CD8-positive, alpha-beta memory T cell (primary cell): ENCODE measurements around the gene FGF7. TPM values are rescaled to one million over a fixed set of nuclear protein-coding genes. Genes with fewer than 3 reads are reported as not detected.
"Not testable (repeated sequence)": the region's sequence is repeated elsewhere in the genome, so short reads cannot be mapped to it uniquely, and the experiment has no call there.

ENCODE experiments used
- CTCF ChIA-PET: fragments of 350-600 bp; sonication (Branson Sonifier 250); formaldehyde crosslinking; loops from one replicate; lab custom pipeline; 2021; ENCODE audit warnings: antibody characterized with exemption; lab: Charles Lee
- POLR2A ChIA-PET: fragments of 350-600 bp; sonication (Branson Sonifier 250); formaldehyde crosslinking; loops from one replicate; lab custom pipeline; 2021; ENCODE audit warnings: antibody characterized with exemption; lab: Charles Lee
- DNase-seq, 5 donors: peaks; one replicate each; pipeline versions ENCODE4 v3.0.0 to v3.0.0-alpha.2; 2020 to 2022; ENCODE audit warnings: mixed read lengths in 1 of 5
- H3K27ac ChIP-seq: one replicate; pipeline ENCODE4 v1.7.0; 2013; ENCODE audit warnings: low read depth, mild to moderate bottlenecking, low read length, moderate library complexity
- H3K27me3 ChIP-seq: 2 replicates; pipeline ENCODE4 v1.7.0; 2013; ENCODE audit warnings: low read length, mild to moderate bottlenecking; ENCODE audit not compliant: insufficient read depth, poor library complexity, severe bottlenecking
- H3K36me3 ChIP-seq: 2 replicates; pipeline ENCODE4 v1.7.0; 2013; ENCODE audit warnings: mild to moderate bottlenecking, low read length, moderate library complexity; ENCODE audit not compliant: insufficient read depth
- H3K4me1 ChIP-seq: 2 replicates; pipeline ENCODE4 v1.7.0; 2013; ENCODE audit warnings: mild to moderate bottlenecking, low read length, moderate library complexity; ENCODE audit not compliant: insufficient read depth
- H3K4me3 ChIP-seq: 2 replicates; pipeline ENCODE4 v1.7.0; 2013; ENCODE audit warnings: mild to moderate bottlenecking, low read length
- H3K9me3 ChIP-seq: 2 replicates; pipeline ENCODE4 v1.7.0; 2013; ENCODE audit warnings: mild to moderate bottlenecking, low read length
- H3K27ac Mint-ChIP-seq, 8 donors: one replicate each; pipeline ENCODE4 v1.8.0; 2020 to 2021; ENCODE audit warnings: mixed read lengths in 8 of 8, mild to moderate bottlenecking in 6 of 8, inconsistent platforms in 3 of 8, moderate library complexity in 3 of 8
- H3K27me3 Mint-ChIP-seq, 2 donors: one replicate each; pipeline ENCODE4 v1.8.0; 2020 to 2021; ENCODE audit warnings: mixed read lengths in 2 of 2, mild to moderate bottlenecking in 1 of 2, moderate library complexity in 1 of 2
- H3K36me3 Mint-ChIP-seq, 3 donors: one replicate each; pipeline ENCODE4 v1.8.0; 2020 to 2021; ENCODE audit warnings: mixed read lengths in 3 of 3, inconsistent platforms in 1 of 3, mild to moderate bottlenecking in 1 of 3
- H3K4me1 Mint-ChIP-seq, 3 donors: one replicate each; pipeline ENCODE4 v1.8.0; 2020 to 2021; ENCODE audit warnings: mixed read lengths in 3 of 3, inconsistent platforms in 1 of 3, mild to moderate bottlenecking in 1 of 3
- H3K4me3 Mint-ChIP-seq, 7 donors: one replicate each; pipeline ENCODE4 v1.8.0; 2020 to 2021; ENCODE audit warnings: mixed read lengths in 7 of 7, mild to moderate bottlenecking in 6 of 7, moderate library complexity in 4 of 7, inconsistent platforms in 2 of 7
- H3K9me3 Mint-ChIP-seq, 5 donors: one replicate each; pipeline ENCODE4 v1.8.0; 2020 to 2022; ENCODE audit warnings: mixed read lengths in 5 of 5, mild to moderate bottlenecking in 3 of 5, moderate library complexity in 2 of 5, inconsistent platforms in 1 of 5
- polyA plus RNA-seq: library from polyadenylated mRNA; unstranded; fragments of 300-500 nt; fragmentation: Illumina TruSeq; gene quantifications from one replicate; pipeline ENCODE4 v1.2.3, GENCODE V29; 2021
- total RNA-seq, 2 experiments: library from RNA; stranded (reverse); gene quantifications; one replicate each; pipeline ENCODE4 v1.2.3, GENCODE V29; 2021

FGF7 gene
- total and polyA plus RNA-seq, 3 experiments from 2014 or later, result not detected

DNA sequence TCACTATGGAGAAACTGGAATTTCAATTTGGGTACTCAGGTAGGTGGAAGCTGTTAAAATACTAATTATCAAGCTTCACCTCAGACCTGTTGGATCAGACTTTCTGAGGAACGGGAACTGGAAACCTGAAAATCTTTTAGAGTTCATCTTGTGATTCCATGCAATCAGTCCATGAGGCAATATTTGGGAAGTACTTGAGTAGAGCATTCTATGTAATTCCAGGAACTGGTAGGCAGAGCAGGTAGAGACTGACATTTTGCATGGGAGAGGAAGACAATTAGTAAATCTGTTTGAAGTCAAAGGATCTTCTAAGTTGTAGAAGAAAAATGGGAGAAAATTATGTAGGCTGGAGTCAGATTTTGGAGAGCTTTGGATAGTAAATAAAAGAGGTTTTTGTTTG lies 43.1 kb downstream of the FGF7 start:
- Mint-ChIP-seq H3K4me1 (peaks cover 2 to 15% (median 11%) of the 10 kb centered on the region in 3 donors), H3K36me3 (no peaks in the 10 kb centered on the region), H3K9me3 (no peaks in the 10 kb centered on the region), H3K27ac (no peak overlapping the region), H3K27me3 (no peaks in the 10 kb centered on the region), H3K4me3 (no peak overlapping the region)
- Histone ChIP-seq H3K4me1 (no peaks in the 10 kb centered on the region), H3K4me3 (no peak overlapping the region), H3K27ac (no peak overlapping the region), H3K36me3 (no peaks in the 10 kb centered on the region), H3K27me3 (no peaks in the 10 kb centered on the region), H3K9me3 (no peaks in the 10 kb centered on the region)
- ChIA-PET CTCF (no interaction called here), POLR2A (no interaction called here)
- DNase-seq, result no peak

DNA sequence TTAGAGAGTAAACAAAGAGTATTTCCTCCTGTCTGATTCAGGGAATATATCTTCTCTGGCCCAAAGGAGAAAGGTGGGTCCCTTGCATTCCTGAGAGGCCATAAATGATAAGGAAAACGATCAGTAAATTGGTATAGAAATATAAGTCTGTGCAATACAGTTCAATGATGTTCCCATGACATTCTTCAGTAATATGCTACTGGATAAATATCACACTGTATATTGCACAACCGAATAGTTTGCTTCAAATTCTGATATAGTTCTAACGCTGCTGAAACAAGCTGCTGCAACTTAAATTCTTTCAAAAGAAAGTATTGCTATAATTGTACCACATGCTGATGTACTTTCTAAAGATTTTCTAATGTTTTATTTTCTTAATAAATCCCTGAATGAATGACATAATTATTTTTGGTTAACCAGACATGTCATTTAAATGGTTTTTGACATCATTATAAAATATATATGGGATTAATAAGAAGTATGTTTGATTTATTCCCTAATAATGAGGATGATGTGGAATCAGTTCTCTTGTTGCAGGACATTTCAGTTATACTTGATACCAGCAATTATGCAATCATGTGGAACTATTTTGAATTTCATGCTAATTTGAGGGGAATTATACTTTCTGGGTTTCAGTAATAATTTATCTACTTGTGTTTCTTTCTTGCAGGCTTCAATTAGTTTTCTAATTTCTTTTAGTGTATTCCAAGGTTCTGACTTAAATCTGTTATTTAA lies 44.9 kb downstream of the FGF7 start:
- Mint-ChIP-seq H3K9me3 (no peaks in the 10 kb centered on the region), H3K27ac (no peak overlapping the region), H3K4me1 (peaks cover 6 to 20% (median 20%) of the 10 kb centered on the region in 3 donors), H3K4me3 (no peak overlapping the region), H3K36me3 (no peaks in the 10 kb centered on the region), H3K27me3 (no peaks in the 10 kb centered on the region)
- Histone ChIP-seq H3K36me3 (no peaks in the 10 kb centered on the region), H3K27me3 (no peaks in the 10 kb centered on the region), H3K9me3 (no peaks in the 10 kb centered on the region), H3K4me1 (no peaks in the 10 kb centered on the region), H3K4me3 (no peak overlapping the region), H3K27ac (no peak overlapping the region)
- no peak for DNase-seq
- CTCF ChIA-PET, result no interaction called here
- POLR2A ChIA-PET, result no interaction called here

DNA sequence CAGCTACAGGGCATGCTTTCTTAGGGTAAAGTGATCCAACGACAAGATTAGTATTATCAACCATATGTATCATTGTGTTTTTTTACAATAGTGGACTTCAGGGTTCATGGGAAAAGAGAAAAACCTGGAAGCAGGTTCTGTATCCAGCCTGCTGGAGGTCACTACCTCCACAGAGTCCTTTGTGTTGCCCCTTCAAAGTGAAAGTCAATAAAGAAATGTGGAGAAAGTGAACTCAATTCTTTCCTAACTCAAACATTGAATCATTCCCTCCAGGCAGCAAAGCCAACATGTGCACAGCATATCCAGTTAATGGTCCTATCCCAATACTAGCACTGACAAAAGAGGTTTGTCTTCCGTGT lies 45.4 kb downstream of the FGF7 start:
- Mint-ChIP-seq H3K36me3 (no peaks in the 10 kb centered on the region), H3K4me3 (no peak overlapping the region), H3K27ac (no peak overlapping the region), H3K4me1 (peaks cover 6 to 20% (median 20%) of the 10 kb centered on the region in 3 donors), H3K27me3 (no peaks in the 10 kb centered on the region), H3K9me3 (no peaks in the 10 kb centered on the region)
- ChIA-PET POLR2A (no interaction called here), CTCF (no interaction called here)
- Histone ChIP-seq H3K4me3 (no peak overlapping the region), H3K9me3 (no peaks in the 10 kb centered on the region), H3K36me3 (no peaks in the 10 kb centered on the region), H3K4me1 (no peaks in the 10 kb centered on the region), H3K27ac (no peak overlapping the region), H3K27me3 (no peaks in the 10 kb centered on the region)
- no peak for DNase-seq

DNA sequence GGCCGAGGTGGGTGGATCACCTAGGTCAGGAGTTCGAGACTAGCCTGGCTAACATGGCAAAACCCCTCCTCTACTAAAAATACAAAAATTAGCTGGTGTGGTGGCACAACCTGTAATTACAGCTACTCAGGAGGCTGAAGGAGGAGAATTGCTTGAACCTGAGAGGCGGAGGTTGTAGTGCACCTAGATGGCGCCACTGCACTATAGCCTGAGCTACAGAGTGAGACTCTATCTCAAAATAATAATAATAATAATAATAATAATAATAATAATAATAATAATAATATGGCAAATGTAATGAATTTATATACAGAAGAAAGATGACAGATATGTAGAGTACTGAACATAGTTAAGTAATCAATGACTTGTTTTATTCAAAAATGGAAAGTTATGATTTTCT lies 48.2 kb downstream of the FGF7 start:
- H3K27ac ChIP-seq, H3K36me3 ChIP-seq, POLR2A ChIA-PET, H3K4me3 ChIP-seq, H3K27me3 Mint-ChIP-seq, H3K36me3 Mint-ChIP-seq, H3K9me3 Mint-ChIP-seq, H3K4me1 ChIP-seq, H3K9me3 ChIP-seq, H3K27me3 ChIP-seq: not testable (repeated sequence)
- CTCF ChIA-PET, result interaction anchor here (1.4 to 1.5 kb wide), 2 partner anchors 532 to 546 kb away, joined by 3 to 5 read pairs; no protein-coding TSS in a partner anchor
- DNase-seq, result peak in 1 of 5 donors; percentile 39
- Mint-ChIP-seq H3K27ac (peak overlapping the region in 1 of 8 donors; percentile 56), H3K4me1 (peaks cover 6 to 17% (median 17%) of the 10 kb centered on the region in 3 donors), H3K4me3 (peak overlapping the region in 3 of 7 donors; percentile 32 to 55 (median 50))

DNA sequence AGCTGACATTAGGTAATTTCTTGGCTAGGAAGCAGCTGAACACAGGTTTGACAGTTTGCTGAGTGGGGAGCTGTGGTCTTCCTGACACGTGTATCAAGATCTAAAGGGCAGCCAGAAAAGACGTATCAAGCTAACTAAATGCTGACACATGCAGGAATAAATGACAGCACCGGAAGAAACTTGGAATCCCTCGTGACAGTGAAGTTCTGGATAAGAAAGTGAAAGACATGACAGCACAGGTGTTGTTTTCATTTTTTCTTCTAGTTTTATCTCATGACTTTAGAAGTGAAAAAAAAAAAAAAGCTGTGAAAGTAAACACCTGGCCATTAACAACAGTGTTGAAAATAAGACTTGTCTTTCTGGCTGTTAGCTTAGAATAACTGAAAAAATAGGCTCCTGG lies 48.7 kb downstream of the FGF7 start:
- DNase-seq, result peak in 1 of 5 donors; percentile 13
- Mint-ChIP-seq H3K27me3 (no peaks in the 10 kb centered on the region), H3K27ac (peak overlapping the region in 2 of 8 donors; percentile 56 to 60), H3K36me3 (no peaks in the 10 kb centered on the region), H3K4me1 (peaks cover 5 to 14% (median 12%) of the 10 kb centered on the region in 3 donors), H3K9me3 (no peaks in the 10 kb centered on the region), H3K4me3 (peak overlapping the region in 3 of 7 donors; percentile 32 to 55 (median 50))
- H3K4me1 ChIP-seq, result no peaks in the 10 kb centered on the region
- H3K36me3 ChIP-seq, result no peaks in the 10 kb centered on the region
- ChIA-PET POLR2A (interaction anchor here (0.6 kb wide), 1 partner anchor 769 kb away, joined by 6 read pairs; no protein-coding TSS in a partner anchor), CTCF (interaction anchor here (0.6 to 1.5 kb wide), 3 partner anchors 24 to 546 kb away, joined by 3 to 5 read pairs (median 3); no protein-coding TSS in a partner anchor)
- H3K4me3 ChIP-seq, result no peak overlapping the region
- H3K9me3 ChIP-seq, result no peaks in the 10 kb centered on the region
- H3K27ac ChIP-seq, result no peak overlapping the region
- no peaks in the 10 kb centered on the region for H3K27me3 ChIP-seq

DNA sequence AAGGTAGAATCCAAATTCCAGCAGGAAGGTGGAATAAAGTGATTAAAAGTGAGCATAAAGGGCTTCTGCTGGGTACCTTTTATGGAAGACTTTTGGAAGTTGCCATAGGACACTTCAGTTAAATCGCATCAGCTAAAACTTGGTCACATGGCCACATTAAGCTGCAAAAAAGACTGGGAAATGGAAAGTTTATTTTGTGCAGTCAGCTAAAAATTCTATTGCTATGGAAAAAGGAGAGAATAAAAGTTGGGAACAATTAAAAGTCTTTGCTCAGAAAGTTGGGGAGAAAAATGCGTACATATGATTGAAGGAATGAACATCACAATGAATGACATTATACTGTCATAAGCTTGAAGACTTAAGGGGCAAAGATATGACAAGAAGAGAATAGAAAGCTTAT lies 49.3 kb downstream of the FGF7 start:
- no peak for DNase-seq
- Mint-ChIP-seq H3K36me3 (no peaks in the 10 kb centered on the region), H3K27me3 (no peaks in the 10 kb centered on the region), H3K4me3 (no peak overlapping the region), H3K27ac (no peak overlapping the region), H3K4me1 (peaks cover 3 to 8% (median 6%) of the 10 kb centered on the region in 3 donors), H3K9me3 (no peaks in the 10 kb centered on the region)
- H3K27ac ChIP-seq, result no peak overlapping the region
- ChIA-PET CTCF (interaction anchor here (0.6 to 1.5 kb wide), 3 partner anchors 25 to 545 kb away, joined by 3 to 5 read pairs (median 3); no protein-coding TSS in a partner anchor), POLR2A (interaction anchor here (0.6 kb wide), 1 partner anchor 768 kb away, joined by 6 read pairs; no protein-coding TSS in a partner anchor)
- H3K4me3 ChIP-seq, result no peak overlapping the region
- no peaks in the 10 kb centered on the region for H3K4me1 ChIP-seq
- H3K27me3 ChIP-seq, result no peaks in the 10 kb centered on the region
- no peaks in the 10 kb centered on the region for H3K9me3 ChIP-seq
- H3K36me3 ChIP-seq, result no peaks in the 10 kb centered on the region

DNA sequence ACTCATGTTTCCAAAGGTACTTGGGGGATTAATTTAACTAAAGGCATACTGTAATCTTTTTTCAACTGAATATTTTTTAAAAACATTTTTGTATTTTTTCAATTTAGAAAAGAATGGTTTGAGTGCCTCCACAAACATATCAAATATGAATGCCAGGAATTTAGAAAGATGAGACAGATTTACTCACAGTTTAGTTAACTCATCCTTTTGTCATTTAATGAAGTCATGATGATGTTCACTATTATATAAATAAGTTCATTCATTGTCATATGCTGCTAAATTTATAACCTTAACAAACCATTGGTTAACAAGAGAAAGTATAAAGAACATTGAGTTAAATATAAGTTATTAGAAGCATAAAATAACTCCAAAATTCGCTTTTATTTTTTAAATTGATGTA lies 50.0 kb downstream of the FGF7 start:
- H3K4me1 ChIP-seq, result no peaks in the 10 kb centered on the region
- ChIA-PET POLR2A (no interaction called here), CTCF (no interaction called here)
- Mint-ChIP-seq H3K9me3 (no peaks in the 10 kb centered on the region), H3K27ac (no peak overlapping the region), H3K4me1 (peaks cover 3 to 8% (median 5%) of the 10 kb centered on the region in 3 donors), H3K36me3 (no peaks in the 10 kb centered on the region), H3K27me3 (no peaks in the 10 kb centered on the region), H3K4me3 (no peak overlapping the region)
- no peak overlapping the region for H3K27ac ChIP-seq
- no peak overlapping the region for H3K4me3 ChIP-seq
- no peaks in the 10 kb centered on the region for H3K36me3 ChIP-seq
- no peaks in the 10 kb centered on the region for H3K27me3 ChIP-seq
- H3K9me3 ChIP-seq, result no peaks in the 10 kb centered on the region
- DNase-seq, result no peak

DNA sequence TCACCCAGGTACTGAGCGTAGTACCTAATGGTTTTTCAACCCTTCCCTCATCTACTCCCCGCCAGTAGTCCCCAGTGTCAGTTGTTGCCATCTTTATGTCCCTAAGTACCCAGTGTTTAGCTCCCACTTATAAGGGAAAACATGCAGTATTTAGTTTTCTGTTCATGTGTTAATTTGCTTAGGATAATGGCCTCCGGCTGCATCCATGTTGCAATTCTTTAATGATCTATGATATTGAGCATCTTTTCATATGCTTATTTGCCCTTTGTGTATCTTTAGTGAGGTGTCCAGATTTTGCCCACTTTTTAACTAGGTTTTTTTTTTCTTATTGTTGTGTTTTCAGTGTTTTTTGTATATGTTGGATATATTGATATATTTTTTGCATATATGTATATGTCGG lies 55.0 kb downstream of the FGF7 start:
- H3K4me3 ChIP-seq, H3K36me3 Mint-ChIP-seq, DNase-seq, POLR2A ChIA-PET, H3K27ac ChIP-seq, H3K4me3 Mint-ChIP-seq, H3K9me3 ChIP-seq, H3K4me1 ChIP-seq, H3K27me3 Mint-ChIP-seq, H3K36me3 ChIP-seq, H3K9me3 Mint-ChIP-seq, CTCF ChIA-PET, H3K4me1 Mint-ChIP-seq, H3K27me3 ChIP-seq: not testable (repeated sequence)
- peak overlapping the region in 1 of 8 donors; percentile 50 for H3K27ac Mint-ChIP-seq
